Measurements from ENCODE around the gene SEZ6L.
A peak's percentile ranks its signal among the peaks of the same experiment; 100 is the strongest.

The SEZ6L gene
- total RNA-seq, result 0 to 0.21 (median 0) reads per million in 9 experiments

DNA sequence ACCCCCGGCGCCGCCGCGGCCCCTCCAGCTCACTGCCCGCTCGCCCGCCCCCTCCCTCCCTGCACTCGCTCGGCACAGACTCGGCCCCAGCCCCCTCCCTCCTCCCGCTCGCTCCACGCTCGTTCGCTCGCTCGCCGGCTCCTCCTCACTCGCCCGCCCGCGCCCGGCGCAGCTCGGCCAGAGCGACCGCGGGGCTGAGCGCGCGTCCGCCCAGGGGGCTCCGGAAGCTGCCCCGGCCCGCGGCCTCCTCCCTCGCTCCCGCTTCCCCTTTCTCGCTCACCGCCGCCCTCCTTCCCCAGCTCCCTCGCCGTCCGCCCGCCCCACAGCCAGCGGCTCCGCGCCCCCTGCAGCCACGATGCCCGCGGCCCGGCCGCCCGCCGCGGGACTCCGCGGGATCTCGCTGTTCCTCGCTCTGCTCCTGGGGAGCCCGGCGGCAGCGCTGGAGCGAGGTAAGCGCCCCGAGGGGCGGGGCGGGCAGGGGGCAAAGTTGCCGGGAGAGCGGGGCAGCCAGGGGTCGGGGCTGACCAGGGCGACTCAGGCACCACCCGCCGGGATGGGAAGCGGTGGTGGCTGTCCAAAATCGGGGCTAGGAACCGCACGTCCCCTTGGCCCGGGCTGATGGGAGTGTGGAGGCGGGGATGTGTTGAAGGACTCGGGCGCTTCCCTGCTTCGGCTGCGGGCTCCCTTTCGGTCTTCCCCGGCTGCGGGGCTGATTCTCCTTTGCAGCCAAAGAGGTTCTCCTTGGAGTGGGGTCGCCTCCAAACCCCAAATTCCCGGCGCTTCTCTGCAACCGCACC, at the start of gene SEZ6L:
TSS of gene SEZ6L (plus strand) at position 148 of the 797 bp plus-strand sequence. CDS start at position 356, 208 bp downstream.
- H3K36me3 Mint-ChIP-seq (ENCODE audit: insufficient read depth), result no peaks in the 10 kb centered on the region
- H3K27me3 Mint-ChIP-seq, result peaks cover 68 to 89% of the 10 kb centered on the region in 2 donors
- peaks cover 0 to 4% of the 10 kb centered on the region in 2 donors for H3K4me1 Mint-ChIP-seq (ENCODE audit: low read depth in 2 of 2)
- no peak within 1 kb of the TSS for H3K27ac Mint-ChIP-seq
- no peaks in the 10 kb centered on the region for H3K9me3 Mint-ChIP-seq
- DNase-seq (no peak), ATAC-seq (replicated peaks) (no peak)
- peak within 1 kb of the TSS in 1 of 2 donors; percentile 1 for H3K4me3 Mint-ChIP-seq

DNA sequence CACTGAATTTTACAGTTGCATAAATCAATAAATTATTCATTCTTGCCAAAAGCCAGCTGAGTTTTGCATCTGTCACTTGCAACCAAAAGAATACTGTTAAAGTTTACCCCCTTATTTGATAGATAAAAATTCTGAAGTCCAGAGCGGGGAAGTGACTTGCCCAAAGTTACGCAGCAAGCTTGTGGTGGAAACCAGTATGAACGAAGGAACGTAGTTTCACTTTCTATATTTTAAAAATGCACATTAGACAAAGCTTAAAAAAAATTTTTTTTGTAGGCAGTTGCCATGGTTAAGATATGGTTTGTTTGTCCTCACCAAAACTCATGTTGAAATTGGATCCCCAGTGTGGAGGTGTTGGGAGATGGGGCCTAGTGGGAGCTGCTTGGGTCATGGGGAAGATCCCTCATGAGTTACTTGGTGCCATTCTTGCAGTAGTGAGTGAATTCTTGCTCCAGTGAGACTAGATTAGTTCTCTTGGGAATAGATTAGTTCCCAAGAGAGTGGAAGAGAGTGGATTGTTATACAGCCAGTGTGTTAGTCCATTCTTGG, 46.3 kb upstream of the SEZ6L start:
- Mint-ChIP-seq H3K27ac (no peak overlapping the region), H3K9me3 (peaks cover 0 to 3% of the 10 kb centered on the region in 2 donors), H3K4me1 (ENCODE audit: low read depth in 2 of 2) (peaks cover 4 to 11% of the 10 kb centered on the region in 2 donors), H3K4me3 (peak overlapping the region; percentile 51 to 61), H3K36me3 (ENCODE audit: insufficient read depth) (no peaks in the 10 kb centered on the region), H3K27me3 (peaks cover 13 to 29% of the 10 kb centered on the region in 2 donors)
- DNase-seq (no peak), ATAC-seq (replicated peaks) (no peak)

DNA sequence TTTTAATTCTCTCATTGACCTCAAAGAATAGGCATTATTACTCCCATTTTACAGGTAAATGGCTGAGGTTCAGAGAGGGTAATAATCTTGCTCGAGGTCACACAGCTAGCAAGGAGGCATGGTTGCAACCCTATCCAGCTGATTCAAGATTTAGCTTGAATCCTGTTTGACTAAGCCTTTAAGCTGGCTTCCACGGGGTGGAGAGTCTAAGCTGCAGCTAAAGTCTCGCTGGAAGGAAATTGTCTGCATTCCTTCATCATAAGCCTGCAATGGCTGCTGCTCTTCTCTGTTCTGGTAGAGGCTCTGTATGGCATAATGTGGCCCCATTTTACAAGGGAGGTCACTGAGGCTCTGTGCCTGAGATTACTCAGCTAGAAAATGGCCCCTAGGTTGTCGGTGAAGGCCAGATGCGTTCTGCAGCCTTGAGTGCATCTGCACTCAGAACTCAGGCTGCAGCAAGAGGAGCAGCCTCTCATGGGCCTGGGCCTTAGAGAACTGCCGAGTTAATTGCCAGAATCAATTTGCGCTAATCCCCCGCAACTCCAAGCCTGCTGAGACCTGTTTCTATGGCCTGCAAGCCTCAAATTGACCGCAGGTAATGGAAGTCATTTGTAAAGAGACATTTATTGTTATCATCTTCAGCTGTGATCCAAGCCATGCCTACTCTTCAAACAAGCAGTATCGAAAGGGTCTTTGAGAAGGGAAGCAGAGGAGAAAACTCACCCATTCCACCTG, 44.1 kb upstream of the SEZ6L start:
- peaks cover 10 to 21% of the 10 kb centered on the region in 2 donors for H3K27me3 Mint-ChIP-seq

DNA sequence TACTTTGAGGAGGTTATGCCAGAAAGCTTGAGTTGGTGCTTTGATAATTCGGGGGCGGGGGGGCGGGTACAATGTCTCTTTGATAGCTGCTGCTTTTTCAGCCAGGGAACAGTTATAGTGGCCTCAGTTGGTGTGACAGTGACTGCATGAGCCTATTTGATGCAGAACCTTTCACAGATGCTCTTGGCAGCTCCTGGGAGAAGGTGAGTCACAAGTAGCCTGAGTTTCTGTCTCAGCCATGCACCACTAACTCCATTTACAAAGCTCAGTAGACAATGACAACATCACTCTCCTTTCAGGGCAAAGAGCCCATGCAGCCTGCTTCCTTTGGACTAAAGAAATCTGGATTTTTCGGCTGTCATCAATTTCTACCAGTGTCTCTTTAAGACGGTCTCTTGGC, 42.1 kb upstream of the SEZ6L start:
- H3K9me3 Mint-ChIP-seq, result peaks cover 0 to 3% of the 10 kb centered on the region in 2 donors
- peaks cover 4 to 10% of the 10 kb centered on the region in 2 donors for H3K4me1 Mint-ChIP-seq (ENCODE audit: low read depth in 2 of 2)
- ATAC-seq (replicated peaks) (no peak), DNase-seq (no peak)
- no peak overlapping the region for H3K4me3 Mint-ChIP-seq
- no peaks in the 10 kb centered on the region for H3K36me3 Mint-ChIP-seq (ENCODE audit: insufficient read depth)
- H3K27ac Mint-ChIP-seq, result no peak overlapping the region
- peaks cover 6 to 10% of the 10 kb centered on the region in 2 donors for H3K27me3 Mint-ChIP-seq

More for the DNA sequence above, 44.1 kb upstream of the SEZ6L start:
- Mint-ChIP-seq H3K4me1 (ENCODE audit: low read depth in 2 of 2) (peaks cover 4 to 11% of the 10 kb centered on the region in 2 donors), H3K9me3 (peaks cover 0 to 3% of the 10 kb centered on the region in 2 donors), H3K36me3 (ENCODE audit: insufficient read depth) (no peaks in the 10 kb centered on the region), H3K4me3 (no peak overlapping the region), H3K27ac (no peak overlapping the region)
- no peak for DNase-seq
- no peak for ATAC-seq (replicated peaks)

DNA sequence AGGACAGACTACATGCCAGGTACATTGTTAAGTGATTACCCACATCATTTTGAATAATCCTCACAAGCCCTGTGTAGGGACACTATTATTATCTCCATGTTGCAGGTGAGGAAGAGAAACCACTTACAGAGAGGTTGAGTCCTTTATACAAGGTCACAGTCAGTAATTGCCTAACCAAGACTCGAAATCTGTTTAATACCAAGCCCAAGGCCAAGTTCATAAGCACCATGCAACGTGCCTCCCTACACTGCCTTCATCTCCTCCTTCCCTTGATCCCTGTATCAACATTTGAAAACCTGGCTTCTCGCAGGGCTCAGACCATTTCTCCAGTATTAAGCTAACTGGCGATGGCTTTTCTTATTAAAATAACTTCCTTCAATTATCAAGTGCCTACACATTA, 41.7 kb upstream of the SEZ6L start:
- no peak for DNase-seq
- peaks cover 6 to 10% of the 10 kb centered on the region in 2 donors for H3K27me3 Mint-ChIP-seq
- no peak for ATAC-seq (replicated peaks)
- no peak overlapping the region for H3K4me3 Mint-ChIP-seq
- H3K27ac Mint-ChIP-seq, result no peak overlapping the region
- H3K4me1 Mint-ChIP-seq (ENCODE audit: low read depth in 2 of 2), result peaks cover under 1 to 6% of the 10 kb centered on the region in 2 donors
- H3K36me3 Mint-ChIP-seq (ENCODE audit: insufficient read depth), result no peaks in the 10 kb centered on the region
- peaks cover 0 to 3% of the 10 kb centered on the region in 2 donors for H3K9me3 Mint-ChIP-seq

DNA sequence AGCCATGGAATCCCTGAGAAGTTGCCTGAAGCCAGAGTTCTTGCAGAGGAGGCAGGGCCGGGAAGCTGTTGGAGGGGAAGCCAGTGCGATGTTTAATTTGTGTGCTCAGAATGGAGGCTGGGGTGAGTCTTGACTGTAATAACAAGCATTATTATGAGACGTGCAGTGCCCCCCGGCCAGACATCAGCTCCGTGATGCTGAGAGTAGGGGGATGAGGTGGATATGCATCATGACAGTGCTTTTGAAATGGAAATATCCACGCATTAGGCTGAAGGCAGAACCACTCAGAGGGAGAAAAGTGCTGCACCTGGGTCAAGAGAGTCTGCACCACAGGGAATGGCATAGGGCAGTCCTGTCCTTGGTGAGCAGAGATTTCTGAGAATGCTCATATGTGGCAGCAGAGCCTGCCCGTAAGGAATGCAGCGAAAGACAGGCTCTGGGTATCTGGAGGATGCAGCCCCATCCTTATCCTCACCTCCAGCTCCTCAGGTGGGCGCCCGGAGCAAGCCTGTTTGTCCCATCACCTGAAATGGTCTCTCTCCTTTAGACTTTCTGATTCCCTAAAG, 37.6 kb upstream of the SEZ6L start:
- H3K4me1 Mint-ChIP-seq (ENCODE audit: low read depth in 2 of 2), result no peaks in the 10 kb centered on the region
- H3K27me3 Mint-ChIP-seq, result peaks cover under 1 to 1% of the 10 kb centered on the region in 2 donors
- H3K9me3 Mint-ChIP-seq, result no peaks in the 10 kb centered on the region
- DNase-seq (no peak), ATAC-seq (replicated peaks) (no peak)
- no peak overlapping the region for H3K27ac Mint-ChIP-seq
- no peaks in the 10 kb centered on the region for H3K36me3 Mint-ChIP-seq (ENCODE audit: insufficient read depth)
- H3K4me3 Mint-ChIP-seq, result no peak overlapping the region

DNA sequence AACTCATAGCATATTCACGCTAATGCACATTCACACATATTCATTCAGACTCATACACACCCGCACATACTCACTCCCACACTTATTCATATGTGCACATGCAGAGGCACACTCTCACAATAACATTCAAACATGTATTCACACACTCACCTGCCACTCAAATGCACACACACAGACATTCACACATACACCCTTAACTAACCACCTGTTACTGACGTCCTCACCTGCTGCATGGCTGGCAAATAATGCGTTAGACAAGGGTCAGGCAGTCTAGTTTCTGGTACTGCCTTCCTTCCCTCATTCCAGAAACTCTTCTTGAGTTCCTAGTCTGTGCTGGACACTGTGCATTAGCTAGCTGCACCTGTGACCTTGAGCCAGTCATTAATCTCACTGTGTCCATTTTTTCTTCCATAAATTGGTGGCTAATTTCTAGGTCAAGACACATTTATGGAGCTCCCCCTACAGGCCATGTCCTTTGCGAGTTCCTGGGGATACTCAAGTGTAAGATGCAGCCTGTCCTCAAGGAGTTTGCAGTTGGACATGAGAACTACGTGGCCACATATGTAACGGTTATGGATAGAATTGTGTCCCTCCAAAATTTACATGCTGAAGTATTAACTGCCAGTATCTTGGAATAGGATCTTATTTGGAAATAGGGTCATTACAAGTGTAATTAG, 34.5 kb upstream of the SEZ6L start:
- Mint-ChIP-seq H3K9me3 (no peaks in the 10 kb centered on the region), H3K36me3 (ENCODE audit: insufficient read depth) (no peaks in the 10 kb centered on the region), H3K27me3 (peaks cover 6% of the 10 kb centered on the region in 2 donors), H3K4me3 (no peak overlapping the region), H3K4me1 (ENCODE audit: low read depth in 2 of 2) (no peaks in the 10 kb centered on the region), H3K27ac (no peak overlapping the region)
- no peak for DNase-seq
- ATAC-seq (replicated peaks), result no peak

DNA sequence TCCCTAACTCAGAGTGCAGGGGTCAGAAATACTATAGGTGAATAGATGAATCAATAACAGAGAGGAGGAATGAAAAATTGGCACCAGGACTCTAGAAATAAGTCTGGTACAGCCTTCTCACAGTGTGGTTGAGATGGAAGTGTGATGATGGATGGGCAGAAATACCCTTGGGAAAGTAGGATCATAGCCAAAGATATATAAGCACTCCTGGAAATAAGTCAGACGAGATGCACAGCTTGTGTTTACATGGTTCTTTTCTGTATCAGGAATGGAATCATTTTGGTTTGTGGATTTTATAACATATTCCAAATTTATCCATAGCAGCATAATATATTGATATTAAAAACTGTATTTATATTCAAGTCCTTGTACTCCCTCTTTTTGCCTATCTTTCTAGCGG, 33.5 kb upstream of the SEZ6L start:
- Mint-ChIP-seq H3K9me3 (no peaks in the 10 kb centered on the region), H3K4me1 (ENCODE audit: low read depth in 2 of 2) (no peaks in the 10 kb centered on the region), H3K27ac (no peak overlapping the region), H3K27me3 (peaks cover 12 to 16% of the 10 kb centered on the region in 2 donors), H3K36me3 (ENCODE audit: insufficient read depth) (no peaks in the 10 kb centered on the region), H3K4me3 (no peak overlapping the region)
- ATAC-seq (replicated peaks), result no peak
- DNase-seq, result no peak

DNA sequence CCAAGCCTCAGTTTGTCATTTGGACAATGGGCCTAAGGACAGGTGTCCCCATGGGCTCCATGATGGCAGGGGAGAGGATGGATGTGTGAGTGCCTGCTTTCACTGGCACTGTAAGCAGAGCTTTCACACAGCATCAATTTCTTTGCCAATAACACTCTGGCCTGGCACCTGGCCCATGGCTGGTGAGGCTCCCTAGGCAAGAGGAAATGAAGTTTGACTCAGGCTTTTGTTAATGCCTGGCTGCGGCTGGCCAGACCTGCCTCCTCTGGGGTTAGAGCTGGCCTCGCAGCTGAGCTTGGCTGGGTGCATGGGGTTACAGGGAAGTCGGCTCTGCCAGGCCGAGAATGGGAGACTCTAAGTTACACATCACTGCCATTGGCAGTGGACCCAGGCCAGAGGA, 30.0 kb upstream of the SEZ6L start:
- H3K4me3 Mint-ChIP-seq, result no peak overlapping the region
- no peak for ATAC-seq (replicated peaks)
- no peaks in the 10 kb centered on the region for H3K36me3 Mint-ChIP-seq (ENCODE audit: insufficient read depth)
- H3K4me1 Mint-ChIP-seq (ENCODE audit: low read depth in 2 of 2), result no peaks in the 10 kb centered on the region
- no peaks in the 10 kb centered on the region for H3K9me3 Mint-ChIP-seq
- no peak for DNase-seq
- no peak overlapping the region for H3K27ac Mint-ChIP-seq
- peaks cover 30 to 31% of the 10 kb centered on the region in 2 donors for H3K27me3 Mint-ChIP-seq

DNA sequence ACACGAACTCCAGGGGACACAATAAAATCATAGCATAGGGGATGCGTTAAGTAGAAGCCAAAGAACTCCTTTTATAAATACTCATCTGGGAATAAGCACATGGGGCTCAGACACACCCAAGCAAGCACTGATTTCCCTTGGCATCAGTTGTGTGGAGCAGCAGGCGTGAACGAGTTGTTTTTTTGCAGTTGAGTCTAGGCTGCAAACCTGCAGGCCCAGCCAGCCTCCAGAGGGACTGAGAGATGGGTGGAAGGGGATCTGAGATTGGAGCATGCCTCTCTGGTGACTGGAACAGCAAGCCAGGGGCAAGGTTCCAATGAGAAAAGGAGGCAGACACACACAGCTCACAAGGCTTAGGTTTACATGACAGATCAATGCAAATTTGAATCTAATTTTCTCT, 27.4 kb upstream of the SEZ6L start:
- no peaks in the 10 kb centered on the region for H3K36me3 Mint-ChIP-seq (ENCODE audit: insufficient read depth)

DNA sequence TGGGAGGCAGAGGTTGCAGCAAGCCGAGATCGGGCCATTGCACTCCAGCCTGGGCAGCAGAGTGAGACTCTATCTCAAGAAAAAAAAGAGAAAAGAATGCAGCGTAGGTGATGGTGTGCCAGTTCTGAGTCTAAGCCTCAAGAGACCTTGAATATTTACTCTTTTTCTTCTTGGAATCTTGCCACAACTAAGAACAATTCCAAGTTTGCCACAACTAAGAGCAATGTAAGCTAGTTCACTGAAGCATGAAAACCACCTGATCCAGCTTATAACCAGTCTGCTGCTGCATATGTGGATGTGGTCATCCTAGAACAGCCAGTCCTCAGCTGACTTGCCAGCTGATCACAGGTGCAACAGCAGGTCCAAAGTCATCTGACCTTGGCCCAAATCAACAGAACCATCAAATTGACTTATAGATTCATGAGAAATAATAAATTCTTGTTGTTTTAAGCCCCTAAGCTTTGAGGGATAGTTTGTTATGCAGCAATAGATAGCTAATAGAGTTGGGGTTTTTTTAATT, 25.4 kb upstream of the SEZ6L start:
- Mint-ChIP-seq H3K27me3 (peaks cover 45 to 49% of the 10 kb centered on the region in 2 donors), H3K27ac (no peak overlapping the region), H3K4me1 (ENCODE audit: low read depth in 2 of 2) (no peaks in the 10 kb centered on the region), H3K9me3 (no peaks in the 10 kb centered on the region), H3K36me3 (ENCODE audit: insufficient read depth) (no peaks in the 10 kb centered on the region), H3K4me3 (no peak overlapping the region)
- DNase-seq (no peak), ATAC-seq (replicated peaks) (no peak)

More for the DNA sequence above, 27.4 kb upstream of the SEZ6L start:
- no peak for DNase-seq
- Mint-ChIP-seq H3K4me1 (ENCODE audit: low read depth in 2 of 2) (no peaks in the 10 kb centered on the region), H3K27me3 (peaks cover 33 to 36% of the 10 kb centered on the region in 2 donors), H3K27ac (no peak overlapping the region), H3K9me3 (no peaks in the 10 kb centered on the region), H3K4me3 (no peak overlapping the region)
- no peak for ATAC-seq (replicated peaks)

DNA sequence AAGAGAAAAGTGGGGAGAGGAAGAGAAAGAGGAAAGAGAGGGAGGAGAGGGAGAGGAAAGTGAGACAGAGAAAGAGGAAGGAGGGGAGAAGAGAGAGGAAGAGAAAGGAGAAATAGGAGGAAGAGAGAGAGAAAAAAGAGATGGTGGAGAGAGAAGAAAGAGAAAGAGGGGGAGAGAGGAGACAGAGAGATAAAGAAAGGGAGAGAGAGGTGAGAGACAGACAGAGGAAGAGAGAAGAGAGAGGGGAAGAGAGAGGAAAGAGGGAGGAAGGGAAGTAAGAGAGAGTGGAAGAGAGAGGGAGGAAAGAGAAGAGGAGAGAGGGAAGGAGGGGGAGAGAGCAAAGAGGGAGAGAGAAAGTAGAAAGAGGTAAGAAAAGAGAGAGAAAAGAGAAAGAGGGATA, 9.4 kb upstream of the SEZ6L start:
- peaks cover 31 to 68% of the 10 kb centered on the region in 2 donors for H3K27me3 Mint-ChIP-seq
- peaks cover 0 to 1% of the 10 kb centered on the region in 2 donors for H3K4me1 Mint-ChIP-seq (ENCODE audit: low read depth in 2 of 2)
- H3K27ac Mint-ChIP-seq, result no peak overlapping the region
- no peak overlapping the region for H3K4me3 Mint-ChIP-seq
- peaks cover 0 to 5% of the 10 kb centered on the region in 2 donors for H3K9me3 Mint-ChIP-seq
- no peaks in the 10 kb centered on the region for H3K36me3 Mint-ChIP-seq (ENCODE audit: insufficient read depth)
- no peak for ATAC-seq (replicated peaks)
- no peak for DNase-seq

DNA sequence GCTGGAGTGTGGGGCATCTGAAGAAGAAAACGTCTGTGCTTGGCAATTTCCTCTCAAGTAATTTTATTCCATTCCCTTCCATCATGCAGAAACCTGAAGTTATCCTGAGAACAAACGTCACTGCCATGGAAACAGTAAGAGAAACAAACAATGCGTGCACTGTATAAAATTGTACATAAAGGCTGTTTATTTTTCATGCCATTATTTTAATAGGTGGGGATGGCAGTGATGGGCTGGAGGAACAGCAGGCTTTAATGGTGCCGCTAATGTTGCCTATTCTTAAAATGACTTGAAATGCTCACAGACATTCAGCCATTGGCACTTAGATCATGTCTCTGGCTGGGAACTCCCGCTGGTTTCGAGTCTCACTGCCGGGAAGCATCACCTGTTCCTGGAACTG, 7.5 kb upstream of the SEZ6L start:
- Mint-ChIP-seq H3K4me3 (no peak overlapping the region), H3K36me3 (ENCODE audit: insufficient read depth) (no peaks in the 10 kb centered on the region), H3K27me3 (peaks cover 38 to 75% of the 10 kb centered on the region in 2 donors), H3K27ac (no peak overlapping the region), H3K4me1 (ENCODE audit: low read depth in 2 of 2) (no peaks in the 10 kb centered on the region), H3K9me3 (no peaks in the 10 kb centered on the region)
- no peak for DNase-seq
- no peak for ATAC-seq (replicated peaks)

Measured in effector memory CD8-positive, alpha-beta T cell (primary cell).